PC-9 (cell line): Measurements from ENCODE around the gene TMEM63C.

Experiments used
- CTCF ChIP-seq: fragments of 200-600 bp; sonication (generic); conservative IDR thresholded peaks from 2 replicates; pipeline ENCODE4 v1.6.1; 2017; ENCODE audit warnings: mixed run types, antibody characterized with exemption, mild to moderate bottlenecking, moderate library complexity
- EZH2 ChIP-seq: fragments of 200-600 bp; sonication (generic); IDR thresholded peaks from 2 replicates; pipeline ENCODE4 v1.8.0; 2017; ENCODE audit warnings: antibody characterized with exemption, low read depth

GRCh38 chr14:77151245-77151644, 30.4 kb upstream of the TMEM63C start:
- TF ChIP-seq CTCF, result peak; percentile 86
- TF ChIP-seq EZH2, result no peak
